ENCODE measurements around the gene ADPRS.

Gene ADPRS

GRCh38 chr1:36142121-36142520 lies 53.4 kb downstream of the ADPRS start:
- H3K4me1 ChIP-seq (ENCODE audit: control insufficient read depth, insufficient read depth, low read length), result no peaks in the 10 kb centered on the region
- no peak overlapping the region for H3K4me3 ChIP-seq (ENCODE audit: low read depth, low read length)
- H3K9ac ChIP-seq (ENCODE audit: low read depth, low read length), result no peak overlapping the region
- H3K27me3 ChIP-seq (ENCODE audit: control insufficient read depth, insufficient read depth, low read length), result no peaks in the 10 kb centered on the region
- peaks cover 6% of the 10 kb centered on the region for H3K36me3 ChIP-seq (ENCODE audit: control insufficient read depth, insufficient read depth, low read length)
- H3K9me3 ChIP-seq (ENCODE audit: control insufficient read depth, insufficient read depth, low read length), result no peaks in the 10 kb centered on the region

- no peaks in the 10 kb centered on the region for H3K27me3 ChIP-seq (ENCODE audit: control insufficient read depth, insufficient read depth, low read length)
- H3K9me3 ChIP-seq (ENCODE audit: control insufficient read depth, insufficient read depth, low read length), result no peaks in the 10 kb centered on the region
- H3K4me3 ChIP-seq (ENCODE audit: low read depth, low read length), result no peak overlapping the region
- H3K4me1 ChIP-seq (ENCODE audit: control insufficient read depth, insufficient read depth, low read length), result no peaks in the 10 kb centered on the region
- H3K36me3 ChIP-seq (ENCODE audit: control insufficient read depth, insufficient read depth, low read length), result peaks cover 3% of the 10 kb centered on the region
- no peak overlapping the region for H3K9ac ChIP-seq (ENCODE audit: low read depth, low read length)
These were observed 54.7 kb downstream of the ADPRS start for GRCh38 chr1:36143424-36143823.

All from iPS-15b (cell line).